Tibial nerve (tissue), 4 donors: ENCODE data around the gene COMMD1.

Source experiments
- CTCF ChIP-seq, 5 experiments: fragments of 200-600 bp in 3 of 5; fragments of 450-650 bp in 2 of 5; sonication (generic) in 3 of 5; IDR thresholded peaks; one replicate each; pipeline ENCODE4 v1.5.1; 2016 to 2019; ENCODE audit warnings: antibody characterized with exemption in 5 of 5, mild to moderate bottlenecking in 3 of 5, moderate library complexity in 2 of 5
- EP300 ChIP-seq, 2 donors: sonication (generic); formaldehyde crosslinking; IDR thresholded peaks; one replicate each; pipeline ENCODE4 v1.6.1; 2017; ENCODE audit warnings: antibody characterized with exemption in 2 of 2, mild to moderate bottlenecking in 1 of 2
- POLR2A ChIP-seq, 2 donors: fragments of 450-650 bp; IDR thresholded peaks; one replicate each; pipeline ENCODE4 v1.6.1; 2017; ENCODE audit warnings: antibody characterized with exemption in 2 of 2, mild to moderate bottlenecking in 2 of 2, moderate library complexity in 2 of 2

DNA sequence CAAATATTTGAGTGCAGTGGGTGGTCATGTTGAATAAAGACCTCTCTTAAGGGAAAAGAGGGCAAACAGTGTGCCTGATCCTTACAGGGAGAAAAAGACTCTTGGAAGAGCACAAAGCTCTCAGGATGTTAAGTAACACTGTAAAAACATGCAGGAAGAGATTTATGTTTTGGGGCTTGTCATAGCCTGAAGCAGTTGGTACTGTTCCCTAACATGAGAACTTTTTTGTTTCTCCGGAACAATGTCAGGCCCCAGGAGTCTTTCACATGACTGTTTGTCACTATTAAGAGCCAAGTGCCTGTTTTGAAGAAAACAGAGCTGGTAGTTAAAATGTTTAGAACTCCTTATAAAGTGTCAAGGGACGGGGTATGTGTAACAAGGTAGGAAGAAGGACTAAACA, 206.7 kb downstream of the COMMD1 start:
- TF ChIP-seq POLR2A (IDR thresholded peaks at IDR 0.05) (no peak), CTCF (IDR thresholded peaks at IDR 0.05) (no peak), EP300 (IDR thresholded peaks at IDR 0.05) (no peak)
